ENCODE data around the gene ASF1B.

- TF ChIP-seq SUZ12 (IDR thresholded peaks at IDR 0.05; ENCODE audit: extremely low read depth, insufficient read depth, insufficient read length) (no peak), ZNF274 (IDR thresholded peaks at IDR 0.05; ENCODE audit: low read depth, low read length) (no peak)
Measured at GRCh38 chr19:14103310-14103709, 33.1 kb downstream of the ASF1B start.

Measured in NT2/D1 (cell line).